Keratinocyte (primary cell): Measurements from ENCODE around the gene ARL11. TPM values are rescaled to one million over a fixed set of nuclear protein-coding genes. Genes with fewer than 3 reads are reported as not detected.

Experiments
- DNase-seq: peaks from one replicate; pipeline ENCODE4 v3.0.0-alpha.2; 2011; ENCODE audit warnings: low read depth, missing footprints, low spot score
- FAIRE-seq: peaks from 2 replicates; lab custom pipeline; 2011; peaks lifted over from hg19 to GRCh38; lab: Jason Lieb, UNC
- H2AFZ ChIP-seq: 2 replicates; pipeline ENCODE4 v1.6.0; 2012; ENCODE audit warnings: low read length, control low read depth, inconsistent platforms; ENCODE audit not compliant: control insufficient read depth
- H3K27ac ChIP-seq: 2 replicates; pipeline ENCODE4 v1.5.1; 2011; ENCODE audit warnings: low read length; ENCODE audit not compliant: control insufficient read depth, insufficient read depth
- H3K27me3 ChIP-seq: 3 replicates; pipeline ENCODE4 v1.6.0; 2011; ENCODE audit warnings: low read length; ENCODE audit not compliant: control insufficient read depth, insufficient read depth; ENCODE audit errors: extremely low read depth
- H3K36me3 ChIP-seq, 2 experiments: 2 replicates in 1 of 2; 3 replicates in 1 of 2; pipeline ENCODE4 v1.5.1; 2011; ENCODE audit warnings: low read length in 2 of 2, mild to moderate bottlenecking in 1 of 2; ENCODE audit not compliant: control insufficient read depth in 2 of 2, insufficient read depth in 2 of 2; ENCODE audit errors: extremely low read depth in 1 of 2
- H3K4me1 ChIP-seq: 3 replicates; pipeline ENCODE4 v1.5.1; 2011; ENCODE audit warnings: low read length; ENCODE audit not compliant: control insufficient read depth, insufficient read depth; ENCODE audit errors: extremely low read depth
- H3K4me2 ChIP-seq: 3 replicates; pipeline ENCODE4 v1.6.0; 2011; ENCODE audit warnings: low read depth, low read length; ENCODE audit not compliant: control insufficient read depth, insufficient read depth; ENCODE audit errors: extremely low read depth
- H3K4me3 ChIP-seq, 3 experiments: fragments of 200-600 bp in 1 of 3; sonication (generic) in 1 of 3; 2 replicates in 2 of 3; 3 replicates in 1 of 3; pipeline ENCODE4 v1.5.1; 2011 to 2016; ENCODE audit warnings: low read length in 3 of 3, mild to moderate bottlenecking in 3 of 3, control low read depth in 2 of 3, inconsistent platforms in 1 of 3, low read depth in 1 of 3, mixed read lengths in 1 of 3, mixed run types in 1 of 3, moderate library complexity in 1 of 3; ENCODE audit not compliant: control insufficient read depth in 2 of 3, insufficient read depth in 2 of 3; ENCODE audit errors: extremely low read depth in 1 of 3
- H3K79me2 ChIP-seq: 2 replicates; pipeline ENCODE4 v1.6.0; 2012; ENCODE audit warnings: low read length; ENCODE audit not compliant: control insufficient read depth, insufficient read depth
- H3K9ac ChIP-seq: 3 replicates; pipeline ENCODE4 v1.6.0; 2011; ENCODE audit warnings: low read length; ENCODE audit not compliant: control insufficient read depth, insufficient read depth; ENCODE audit errors: extremely low read depth
- H3K9me1 ChIP-seq: 3 replicates; pipeline ENCODE4 v1.6.0; 2011; ENCODE audit warnings: low read length; ENCODE audit not compliant: control insufficient read depth, insufficient read depth; ENCODE audit errors: extremely low read depth
- H3K9me3 ChIP-seq: 2 replicates; pipeline ENCODE4 v1.5.1; 2012; ENCODE audit warnings: low read depth, low read length; ENCODE audit not compliant: control insufficient read depth
- H4K20me1 ChIP-seq: 3 replicates; pipeline ENCODE4 v1.6.0; 2011; ENCODE audit warnings: low read length; ENCODE audit not compliant: control insufficient read depth, insufficient read depth; ENCODE audit errors: extremely low read depth
- CTCF ChIP-seq, 3 experiments: IDR thresholded peaks in 1 of 3; conservative IDR thresholded peaks in 1 of 3; optimal IDR thresholded peaks in 1 of 3; 2 replicates in 2 of 3; 3 replicates in 1 of 3; pipeline versions ENCODE3 to v1.5.1; 2011; ENCODE audit warnings: low read length in 3 of 3, mild to moderate bottlenecking in 3 of 3, moderate library complexity in 2 of 3, control low read depth in 1 of 3, inconsistent platforms in 1 of 3; ENCODE audit not compliant: insufficient read depth in 2 of 3; ENCODE audit errors: extremely low read depth in 1 of 3
- EZH2 ChIP-seq: IDR thresholded peaks from one replicate; pipeline ENCODE4 v1.6.1; 2012; ENCODE audit warnings: inconsistent platforms, mild to moderate bottlenecking, low read length, moderate library complexity
- dilution Hi-C: fragments of 300-500 bp; cut with MboI; formaldehyde crosslinking; loops from one replicate; pipeline ENCODE4 v1.7.0; 2020; ENCODE audit warnings: low sequenced_read_pairs; ENCODE audit not compliant: extremely low pct_ligation_motif_present
- polyA plus RNA-seq, 5 experiments: library from polyadenylated mRNA; depleted of rRNA in 3 of 5; stranded (reverse) in 3 of 5; stranded (forward) in 1 of 5; unstranded in 1 of 5; fragments of >200 nt; gene quantifications; 1 replicate in 1 of 5; 2 replicates in 3 of 5; 3 replicates in 1 of 5; pipeline versions ENCODE4 v1.2.1 to v1.2.3, GENCODE V29; 2011 to 2012; ENCODE audit warnings: missing spikeins in 2 of 5, low read depth in 1 of 5, low replicate concordance in 1 of 5

Gene ARL11
- polyA plus RNA-seq, 1 donor (not counting 4 experiments of a cell fraction or from before 2014, with no cell fraction given): 0.55 TPM

- H3K4me2 ChIP-seq: no peak overlapping the region
- TF ChIP-seq CTCF (optimal IDR thresholded peaks at IDR 0.05 in 1 of 3, IDR thresholded peaks at IDR 0.05 in 1 of 3, conservative IDR thresholded peaks at IDR 0.05 in 1 of 3; ENCODE audit: extremely low read depth in 1 of 3, insufficient read depth in 2 of 3, low read length in 3 of 3) (no peak), EZH2 (no peak)
- no peak overlapping the region for H3K27ac ChIP-seq
- dilution Hi-C loops: no loop called here
- no peaks in the 10 kb centered on the region for H3K36me3 ChIP-seq
- no peaks in the 10 kb centered on the region for H3K79me2 ChIP-seq
- no peak for FAIRE-seq
- H3K9me1 ChIP-seq: no peaks in the 10 kb centered on the region
- no peak for DNase-seq
- H3K9ac ChIP-seq: no peak overlapping the region
- no peaks in the 10 kb centered on the region for H4K20me1 ChIP-seq
- H3K4me1 ChIP-seq: peaks cover 8% of the 10 kb centered on the region
- H3K4me3 ChIP-seq: no peak overlapping the region
- H3K9me3 ChIP-seq: no peaks in the 10 kb centered on the region
- H3K27me3 ChIP-seq: no peaks in the 10 kb centered on the region
- H2AFZ ChIP-seq: no peak overlapping the region
Measured at GRCh38 chr13:49645451-49645850, 17.1 kb downstream of the ARL11 start.

GRCh38 chr13:49646688-49647087 lies 18.4 kb downstream of the ARL11 start:
- dilution Hi-C loops: no loop called here
- H3K9ac ChIP-seq: no peak overlapping the region
- no peaks in the 10 kb centered on the region for H3K79me2 ChIP-seq
- no peak overlapping the region for H3K4me3 ChIP-seq
- DNase-seq (no peak), FAIRE-seq (no peak)
- TF ChIP-seq CTCF (optimal IDR thresholded peaks at IDR 0.05 in 1 of 3, IDR thresholded peaks at IDR 0.05 in 1 of 3, conservative IDR thresholded peaks at IDR 0.05 in 1 of 3; ENCODE audit: extremely low read depth in 1 of 3, insufficient read depth in 2 of 3, low read length in 3 of 3) (no peak), EZH2 (no peak)
- H3K27ac ChIP-seq: no peak overlapping the region
- H3K27me3 ChIP-seq: no peaks in the 10 kb centered on the region
- no peaks in the 10 kb centered on the region for H4K20me1 ChIP-seq
- H2AFZ ChIP-seq: no peak overlapping the region
- H3K4me2 ChIP-seq: no peak overlapping the region
- peaks cover 5% of the 10 kb centered on the region for H3K4me1 ChIP-seq
- H3K36me3 ChIP-seq: no peaks in the 10 kb centered on the region
- no peaks in the 10 kb centered on the region for H3K9me1 ChIP-seq
- no peaks in the 10 kb centered on the region for H3K9me3 ChIP-seq
